HepG2 (cell line): Measurements from ENCODE around the gene DLG4.
A peak's percentile ranks its signal among the peaks of the same experiment; 100 is the strongest.

Source experiments
- CTCF ChIP-seq: sonication (generic); formaldehyde crosslinking; IDR thresholded peaks from 2 replicates; pipeline ENCODE4 v1.5.0; 2020; ENCODE audit warnings: mild to moderate bottlenecking, missing genetic modification reagents, moderate library complexity
- DMAP1 ChIP-seq: IDR thresholded peaks from 2 replicates; pipeline ENCODE4 v1.6.1; 2016
- JUND ChIP-seq: sonication (generic); formaldehyde crosslinking; IDR thresholded peaks from 2 replicates; pipeline ENCODE4 v1.8.0; 2022; ENCODE audit warnings: mild to moderate bottlenecking, missing genetic modification reagents
- KLF9 ChIP-seq: IDR thresholded peaks from 2 replicates; pipeline ENCODE4 v1.6.1; 2016; ENCODE audit warnings: low read depth
- PHF20 ChIP-seq: sonication (generic); formaldehyde crosslinking; IDR thresholded peaks from 2 replicates; pipeline ENCODE4 v1.5.0; 2020; ENCODE audit warnings: mild to moderate bottlenecking, missing genetic modification reagents
- U2AF1 ChIP-seq: fragments of 200-400 bp; formaldehyde crosslinking; optimal IDR thresholded peaks from 2 replicates; pipeline ENCODE3; 2017; ENCODE audit warnings: mild to moderate bottlenecking, low read depth, low read length
- ZBTB40 ChIP-seq, 2 experiments: fragments of 450-650 bp in 1 of 2; sonication (generic) in 1 of 2; formaldehyde crosslinking in 1 of 2; IDR thresholded peaks; 2 replicates each; pipeline versions ENCODE4 v1.6.1 to v1.8.0; 2016 to 2022; ENCODE audit warnings: antibody characterized with exemption in 1 of 2, mild to moderate bottlenecking in 1 of 2, missing genetic modification reagents in 1 of 2

GRCh38 chr17:7137171-7137943 is 82.3 kb downstream of the DLG4 start:
- TF ChIP-seq U2AF1: no peak
- no peak for TF ChIP-seq PHF20 (CRISPR knock-in tag)
- no peak for TF ChIP-seq DMAP1 (CRISPR knock-in tag)
- TF ChIP-seq CTCF (CRISPR knock-in tag): peak; percentile 56
- no peak for TF ChIP-seq ZBTB40 (IDR thresholded peaks at IDR 0.05)
- TF ChIP-seq ZBTB40 (CRISPR knock-in tag; IDR thresholded peaks at IDR 0.05): no peak
- no peak for TF ChIP-seq KLF9 (CRISPR knock-in tag)
- no peak for TF ChIP-seq JUND
